Dermis blood vessel endothelial cell (primary cell): ENCODE measurements around the gene B9D2. TPM values are rescaled to one million over a fixed set of nuclear protein-coding genes. Genes with fewer than 3 reads are reported as not detected.

Source experiments
- DNase-seq: peaks from one replicate; pipeline ENCODE4 v3.0.0; 2010
- total RNA-seq: library from RNA; depleted of rRNA; stranded (reverse); fragments of >200 nt; gene quantifications from 2 replicates; pipeline ENCODE4 v1.2.3, GENCODE V29; 2014

Gene B9D2
- total RNA-seq, 1 donor from 2014 or later, result 6.8 TPM

GRCh38 chr19:41327076-41327575, 36.8 kb downstream of the B9D2 start:
- DNase-seq, result no peak

- peak; percentile 77 for DNase-seq
These were observed 37.8 kb downstream of the B9D2 start for GRCh38 chr19:41325947-41326706.

DNA sequence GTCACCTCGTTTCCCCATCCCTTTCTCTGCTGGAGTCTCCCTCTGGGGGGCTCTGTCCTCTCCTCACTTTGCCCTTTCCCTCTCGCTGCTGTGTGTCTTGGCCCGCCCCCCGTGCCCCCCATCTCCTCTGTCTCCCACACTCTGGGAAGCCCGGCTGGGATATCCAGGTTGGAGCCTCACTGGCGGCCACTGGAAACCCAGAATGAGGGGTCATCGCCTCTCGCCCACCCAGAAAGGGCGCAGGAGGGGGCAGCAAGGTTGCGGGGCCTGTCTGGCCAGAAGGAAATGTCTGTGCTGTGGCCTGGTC, 38.4 kb downstream of the B9D2 start:
- DNase-seq, result no peak

GRCh38 chr19:41324921-41325639, 38.9 kb downstream of the B9D2 start:
- peak; percentile 86 for DNase-seq

DNA sequence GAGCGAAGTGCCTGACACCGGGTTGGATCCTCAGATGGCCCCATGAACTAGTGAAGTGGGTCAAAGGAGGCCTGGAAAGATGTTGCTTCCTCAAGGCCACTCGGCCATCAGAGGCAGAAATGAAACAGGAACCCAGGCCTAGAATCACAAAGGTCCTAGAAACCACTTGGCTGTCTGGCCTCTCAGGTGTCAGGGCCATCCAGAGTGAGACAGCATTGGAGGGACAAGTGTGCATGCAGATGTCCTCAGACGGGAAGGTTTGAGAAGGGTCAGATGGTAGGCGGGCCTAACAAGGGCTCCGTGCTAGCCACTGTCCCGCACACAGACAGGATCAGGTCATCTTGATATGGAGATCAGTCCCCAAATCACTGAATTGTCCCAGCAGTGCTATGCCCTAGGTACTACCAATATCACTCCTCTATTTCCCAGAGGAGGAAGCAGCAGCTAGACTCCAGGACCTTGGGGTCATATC, 39.7 kb downstream of the B9D2 start:
- peak; percentile 41 for DNase-seq

DNA sequence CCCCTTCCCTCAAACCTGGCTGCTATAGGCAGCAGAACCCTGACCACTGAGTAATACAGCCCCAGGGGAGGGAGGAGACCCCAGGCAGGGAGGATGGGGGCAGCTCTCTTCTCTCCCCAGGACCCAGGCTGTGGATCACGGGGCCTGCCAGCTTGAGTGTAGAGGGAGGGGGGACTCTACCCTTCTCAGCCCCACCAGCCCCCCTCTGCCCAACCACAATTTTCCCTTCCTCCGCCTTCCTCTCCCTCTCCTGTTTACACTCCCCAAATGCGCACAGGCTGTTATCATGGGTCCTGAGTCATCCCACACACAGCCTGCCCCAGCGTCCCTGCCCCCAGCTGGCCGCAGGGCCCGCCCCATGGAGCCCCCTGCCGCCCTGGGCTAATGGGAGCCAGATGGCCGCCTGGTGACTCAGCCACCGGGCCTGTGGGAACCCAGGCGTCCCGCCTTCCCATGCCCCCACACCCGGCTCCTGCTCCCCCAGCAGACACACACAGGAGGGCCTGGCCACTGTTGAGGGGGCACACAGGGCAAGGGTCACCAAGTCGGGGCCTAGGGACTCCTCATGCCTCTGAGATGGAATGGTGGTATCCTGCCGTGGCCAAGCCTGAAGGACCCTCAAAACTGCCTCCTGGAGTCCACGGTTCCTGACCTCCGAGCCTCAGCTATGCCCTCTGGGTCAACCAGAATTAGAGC, 40.4 kb downstream of the B9D2 start:
- peak; percentile 94 for DNase-seq

DNA sequence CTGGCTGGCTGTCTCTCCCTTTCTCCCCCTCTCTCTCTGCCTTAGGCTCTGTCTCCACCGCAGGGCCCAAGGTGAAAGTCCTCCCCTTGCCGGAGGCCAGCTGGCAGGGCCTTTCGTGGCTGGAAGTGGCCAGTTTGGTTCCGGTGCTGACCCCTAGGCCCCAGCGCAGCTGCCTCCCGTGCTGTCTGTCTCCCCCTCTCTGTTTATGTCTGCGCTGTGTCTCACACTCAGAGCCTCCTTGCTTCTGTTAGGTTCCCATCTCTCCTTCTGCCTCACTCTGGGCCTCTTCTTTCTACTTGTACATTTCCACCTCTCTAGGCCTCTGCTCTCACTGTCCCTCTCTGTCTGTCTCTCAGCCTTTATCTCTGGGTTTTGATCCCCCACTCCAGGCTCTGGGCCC, 40.9 kb downstream of the B9D2 start:
- DNase-seq, result peak; percentile 77

GRCh38 chr19:41322451-41322850, 41.5 kb downstream of the B9D2 start:
- no peak for DNase-seq

GRCh38 chr19:41321600-41322270, 42.2 kb downstream of the B9D2 start:
- peak; percentile 86 for DNase-seq

DNA sequence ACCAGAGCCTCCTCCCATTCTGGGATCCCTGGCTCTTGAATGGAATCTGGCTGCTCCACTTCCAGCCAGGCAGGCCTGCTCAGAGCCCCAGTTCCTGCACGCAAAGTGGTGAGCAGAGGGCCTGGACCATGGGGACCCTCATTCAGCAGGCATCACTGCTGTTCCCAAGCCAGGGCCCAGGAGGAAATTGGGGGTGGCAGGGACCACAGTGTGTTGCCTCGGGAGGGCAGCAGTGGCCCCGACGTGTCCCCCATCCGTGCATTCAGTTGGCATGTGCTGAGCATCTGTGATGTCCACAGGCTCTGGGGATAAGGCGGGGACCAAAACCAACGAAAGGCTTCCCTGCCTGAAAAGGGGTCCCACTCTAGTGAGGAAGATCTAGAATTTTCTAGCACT, 42.7 kb downstream of the B9D2 start:
- no peak for DNase-seq

- no peak for DNase-seq
These were observed 43.4 kb downstream of the B9D2 start for GRCh38 chr19:41320568-41320967.

DNA sequence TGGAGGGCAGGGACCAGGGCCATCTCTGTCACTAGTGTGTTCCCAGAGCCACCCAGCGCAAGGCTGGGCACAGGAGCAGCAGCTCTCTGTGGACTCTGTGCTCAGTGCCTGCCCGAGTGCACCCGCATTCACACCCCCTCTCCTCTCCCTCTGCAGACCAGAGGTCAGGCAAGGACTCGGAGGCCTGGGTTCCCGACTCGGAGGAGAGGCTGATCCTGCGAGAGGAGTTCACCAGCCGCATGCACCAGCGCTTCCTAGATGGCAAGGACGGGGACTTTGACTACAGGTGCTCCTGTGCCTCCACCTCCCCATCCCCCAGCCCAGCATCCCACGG, 43.8 kb downstream of the B9D2 start:
- DNase-seq, result no peak

DNA sequence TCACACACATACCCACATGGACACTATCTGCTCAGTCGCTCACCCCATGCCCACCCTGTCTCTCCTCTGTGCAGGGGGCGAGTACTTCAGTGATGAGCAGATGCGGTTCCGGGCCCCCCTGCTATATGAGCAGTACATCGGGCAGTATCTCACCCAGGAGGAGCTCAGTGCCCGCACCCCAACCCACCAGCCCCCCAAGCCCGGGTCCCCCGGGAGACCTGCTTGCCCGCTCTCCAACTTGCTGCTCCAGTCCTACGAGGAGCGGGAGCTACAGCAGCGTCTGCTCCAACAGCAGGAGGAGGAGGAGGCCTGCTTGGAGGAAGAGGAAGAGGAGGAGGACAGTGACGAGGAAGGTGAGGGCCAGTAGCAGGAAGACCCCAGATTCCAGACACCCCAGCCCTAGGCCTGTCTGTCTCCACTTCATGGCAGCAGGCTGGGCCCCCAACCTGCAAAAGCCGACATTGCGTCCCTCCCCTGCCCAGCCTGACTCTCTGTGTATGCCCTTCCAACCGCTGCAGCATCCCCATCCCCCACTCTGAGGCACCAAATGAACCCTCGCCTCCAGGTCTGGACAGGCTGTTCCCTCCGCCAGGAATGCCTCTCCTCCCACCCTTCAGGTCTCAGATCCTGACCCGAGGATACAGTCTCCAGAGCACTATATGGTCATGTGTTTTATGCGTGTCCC, 44.3 kb downstream of the B9D2 start:
- no peak for DNase-seq

- no peak for DNase-seq
These were observed 45.1 kb downstream of the B9D2 start for GRCh38 chr19:41318696-41319499.

GRCh38 chr19:41316306-41316920, 47.5 kb downstream of the B9D2 start:
- no peak for DNase-seq

DNA sequence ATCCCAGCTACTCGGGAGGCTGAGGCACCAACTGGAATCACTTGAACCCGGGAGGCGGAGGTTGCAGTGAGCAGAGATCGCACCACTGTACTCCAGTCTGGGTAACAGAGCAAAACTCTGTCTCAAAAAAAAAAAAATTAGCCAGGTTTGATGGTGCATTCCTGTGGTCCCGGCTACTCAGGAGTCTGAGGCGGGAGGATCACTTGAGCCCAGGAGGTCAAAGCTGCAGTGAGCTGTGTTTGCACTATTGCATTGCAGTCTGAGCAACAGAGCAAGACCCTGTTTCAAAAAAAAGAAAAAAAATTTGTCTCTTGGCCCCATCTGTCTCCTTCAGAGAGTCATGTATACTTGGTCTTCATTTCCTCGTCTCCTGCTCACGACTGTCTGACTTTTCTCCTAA, 52.3 kb downstream of the B9D2 start:
- no peak for DNase-seq

DNA sequence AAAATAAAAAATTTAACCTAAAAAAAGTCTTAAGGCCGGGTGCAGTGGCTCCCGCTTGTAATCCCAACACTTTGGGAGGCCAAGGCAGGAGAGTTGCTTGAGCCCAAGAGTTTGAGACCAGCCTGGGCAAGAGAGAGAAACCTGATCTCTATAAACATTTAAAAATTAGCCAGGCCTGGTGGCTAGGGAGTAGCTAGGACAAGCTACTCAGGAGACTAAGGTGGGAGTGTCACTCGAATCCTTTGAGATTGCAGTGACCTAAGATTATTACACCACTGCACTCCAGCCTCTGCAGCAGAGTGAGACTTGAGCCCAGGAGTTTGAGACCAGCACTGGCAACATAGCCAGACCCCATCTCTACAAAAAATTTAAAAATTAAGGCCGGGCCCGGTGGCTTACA, 52.9 kb downstream of the B9D2 start:
- no peak for DNase-seq

DNA sequence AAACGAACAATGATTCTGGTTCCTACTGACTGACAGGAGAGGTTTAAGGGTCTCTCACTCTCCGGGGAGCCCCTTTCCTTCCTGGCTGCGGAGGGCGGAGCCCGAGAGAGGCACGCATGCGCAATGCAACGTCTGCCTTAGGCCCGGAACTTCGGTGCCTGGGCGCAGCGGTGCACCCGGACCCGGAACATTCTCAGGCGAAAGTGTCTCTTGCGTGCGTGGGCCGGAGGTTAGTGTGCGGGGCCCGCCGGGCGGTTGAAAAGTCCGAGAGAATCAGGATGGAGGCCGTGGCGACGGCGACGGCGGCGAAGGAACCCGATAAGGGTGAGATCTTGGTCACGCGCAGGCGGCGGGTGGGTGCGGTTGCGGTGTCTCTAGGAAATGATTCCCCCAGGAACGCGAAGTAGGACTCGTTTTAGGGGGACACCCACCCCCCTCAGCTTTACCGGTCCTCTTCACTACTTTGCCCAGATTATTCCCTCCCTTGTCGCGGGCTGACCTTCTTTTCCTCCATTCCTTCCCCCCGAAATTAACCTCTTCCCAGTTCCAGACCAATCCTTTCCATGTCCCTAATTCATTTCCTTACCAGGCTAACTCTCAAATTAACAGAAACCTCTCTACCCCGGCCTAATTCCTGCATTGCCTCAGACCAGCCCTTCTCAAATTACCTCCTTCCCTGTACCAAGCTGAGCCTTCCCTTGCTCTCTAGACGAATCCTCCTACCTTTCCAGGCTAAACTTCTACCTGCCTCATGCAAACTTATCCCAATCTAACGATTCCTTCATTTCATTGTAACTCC, 53.7 kb downstream of the B9D2 start, which contains the start of gene CCDC97:
CCDC97 (plus strand) TSS at position 140 of the 799 bp plus-strand sequence; CDS start at position 279, 139 bp downstream.
- DNase-seq, result peak; percentile 90

DNA sequence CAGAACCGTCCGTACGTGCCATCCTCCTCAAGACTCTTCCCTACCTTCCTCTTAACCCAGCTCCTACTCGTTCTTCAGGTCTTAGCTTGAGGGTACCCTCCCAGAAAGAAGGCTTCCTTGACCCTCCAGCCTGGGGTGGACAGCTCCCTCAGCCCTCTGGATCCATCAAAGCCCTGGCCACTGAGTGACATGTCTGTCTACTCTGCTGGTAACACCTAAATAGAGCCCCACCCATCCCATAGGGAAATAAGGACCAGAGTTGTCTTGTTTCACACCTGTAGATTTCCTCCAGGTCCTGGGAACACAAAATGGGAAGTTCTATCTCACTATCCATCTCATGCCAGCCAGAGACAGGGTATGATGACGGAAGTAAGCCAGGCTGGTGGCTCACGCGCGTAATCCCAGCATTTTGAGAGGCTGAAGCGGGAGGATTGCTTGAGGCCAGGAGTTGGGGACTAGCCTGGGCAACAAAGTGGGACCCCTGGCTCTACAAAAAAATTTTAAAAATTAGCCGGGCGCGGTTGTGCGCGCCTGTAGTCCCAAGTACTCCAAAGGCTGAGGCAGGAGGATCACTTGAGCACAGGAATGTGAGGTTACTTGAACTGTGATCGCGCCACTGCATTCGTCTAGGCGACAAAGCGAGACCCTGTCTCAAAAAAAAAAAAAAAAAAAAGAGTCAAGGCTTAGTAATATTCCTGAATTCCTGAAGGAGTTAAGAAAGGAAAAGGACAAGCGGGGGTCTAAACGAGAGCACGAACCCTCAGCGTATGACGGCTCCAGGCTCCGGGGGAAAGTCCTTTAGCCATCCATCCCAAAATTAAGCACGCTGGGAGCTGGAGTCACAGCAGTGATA, 54.5 kb downstream of the B9D2 start:
- DNase-seq, result peak; percentile 31
